Measurements from ENCODE around the gene GNAT2.

Gene GNAT2

DNA sequence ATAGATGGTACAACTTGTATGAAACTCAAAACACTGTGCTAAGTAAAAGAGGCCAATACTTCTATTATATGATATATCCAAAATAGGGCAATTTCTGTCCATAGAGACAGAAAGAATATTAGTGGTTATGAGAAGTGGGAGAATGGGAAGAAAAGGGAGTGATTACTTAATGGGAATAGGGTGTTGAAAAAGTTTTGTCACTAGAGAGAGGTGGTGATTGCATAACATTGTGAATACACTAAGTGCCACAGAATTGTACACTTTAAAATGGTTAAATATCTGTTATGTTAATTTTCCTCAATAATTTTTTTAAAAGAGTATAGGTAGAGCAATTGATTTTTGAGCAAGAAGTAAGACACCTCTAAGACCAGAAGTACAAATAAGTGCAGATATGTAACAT is 29.7 kb downstream of the GNAT2 start:
- peaks cover 3% of the 10 kb centered on the region; the same call in 1 of the 2 replicates for H3F3A ChIP-seq (ENCODE audit: insufficient read depth, low read length)
- TF ChIP-seq, protein P1, sequence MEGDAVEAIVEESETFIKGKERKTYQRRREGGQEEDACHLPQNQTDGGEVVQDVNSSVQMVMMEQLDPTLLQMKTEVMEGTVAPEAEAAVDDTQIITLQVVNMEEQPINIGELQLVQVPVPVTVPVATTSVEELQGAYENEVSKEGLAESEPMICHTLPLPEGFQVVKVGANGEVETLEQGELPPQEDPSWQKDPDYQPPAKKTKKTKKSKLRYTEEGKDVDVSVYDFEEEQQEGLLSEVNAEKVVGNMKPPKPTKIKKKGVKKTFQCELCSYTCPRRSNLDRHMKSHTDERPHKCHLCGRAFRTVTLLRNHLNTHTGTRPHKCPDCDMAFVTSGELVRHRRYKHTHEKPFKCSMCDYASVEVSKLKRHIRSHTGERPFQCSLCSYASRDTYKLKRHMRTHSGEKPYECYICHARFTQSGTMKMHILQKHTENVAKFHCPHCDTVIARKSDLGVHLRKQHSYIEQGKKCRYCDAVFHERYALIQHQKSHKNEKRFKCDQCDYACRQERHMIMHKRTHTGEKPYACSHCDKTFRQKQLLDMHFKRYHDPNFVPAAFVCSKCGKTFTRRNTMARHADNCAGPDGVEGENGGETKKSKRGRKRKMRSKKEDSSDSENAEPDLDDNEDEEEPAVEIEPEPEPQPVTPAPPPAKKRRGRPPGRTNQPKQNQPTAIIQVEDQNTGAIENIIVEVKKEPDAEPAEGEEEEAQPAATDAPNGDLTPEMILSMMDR (IDR thresholded peaks at IDR 0.05; ENCODE audit: low read length): no peak
- TF ChIP-seq EZH2 (IDR thresholded peaks at IDR 0.05; ENCODE audit: borderline replicate concordance, low read length): no peak
- no peaks in the 10 kb centered on the region for H3K79me2 ChIP-seq (ENCODE audit: insufficient read depth, low read length)
- no peak overlapping the region for H3K4me3 ChIP-seq (ENCODE audit: low read depth, low read length, poor library complexity, severe bottlenecking)
- H3K36me3 ChIP-seq (ENCODE audit: insufficient read depth, low read length): peaks cover 82% of the 10 kb centered on the region
- H3K9me3 ChIP-seq (ENCODE audit: low read length): no peaks in the 10 kb centered on the region
- H3K4me2 ChIP-seq (ENCODE audit: low read length): no peak overlapping the region
- no peak overlapping the region for H3K9ac ChIP-seq (ENCODE audit: low read length)
- H3K27me3 ChIP-seq (ENCODE audit: insufficient read depth, low read length): no peaks in the 10 kb centered on the region
- H3K9me2 ChIP-seq (ENCODE audit: low read depth, low read length): no peaks in the 10 kb centered on the region
- no peak overlapping the region for H2AFZ ChIP-seq (ENCODE audit: low read length)
- no peaks in the 10 kb centered on the region for H3K4me1 ChIP-seq (ENCODE audit: insufficient read depth, low read length, severe bottlenecking)
- H3K27ac ChIP-seq (ENCODE audit: low read depth, low read length, poor library complexity, severe bottlenecking): no peak overlapping the region
- H4K20me1 ChIP-seq (ENCODE audit: insufficient read depth, low read length): no peaks in the 10 kb centered on the region

DNA sequence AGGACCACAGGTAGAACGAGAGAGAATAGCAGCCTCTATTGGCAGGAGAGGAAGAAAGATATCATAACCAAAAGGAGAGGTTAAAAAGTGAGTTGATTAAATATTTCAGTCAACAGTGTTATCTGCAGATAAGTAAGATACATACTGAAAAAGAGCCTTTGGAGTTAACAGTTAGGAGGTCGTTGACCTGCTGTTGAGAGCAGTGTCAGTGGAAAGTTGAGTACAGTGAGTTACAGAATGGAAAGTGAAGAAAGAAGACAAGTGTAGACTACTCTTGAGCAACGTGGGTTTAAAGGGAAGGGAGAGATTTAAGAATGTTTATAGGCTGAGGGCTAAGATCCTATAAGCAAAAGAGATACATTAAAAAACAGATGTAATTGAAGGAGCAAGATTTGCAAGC is 30.2 kb downstream of the GNAT2 start:
- no peaks in the 10 kb centered on the region for H3K4me1 ChIP-seq (ENCODE audit: insufficient read depth, low read length, severe bottlenecking)
- no peak overlapping the region for H3K4me3 ChIP-seq (ENCODE audit: low read depth, low read length, poor library complexity, severe bottlenecking)
- H3K27me3 ChIP-seq (ENCODE audit: insufficient read depth, low read length): no peaks in the 10 kb centered on the region
- no peak overlapping the region for H3K9ac ChIP-seq (ENCODE audit: low read length)
- H2AFZ ChIP-seq (ENCODE audit: low read length): no peak overlapping the region
- no peaks in the 10 kb centered on the region for H3K79me2 ChIP-seq (ENCODE audit: insufficient read depth, low read length)
- H3K9me3 ChIP-seq (ENCODE audit: low read length): no peaks in the 10 kb centered on the region
- H3K4me2 ChIP-seq (ENCODE audit: low read length): no peak overlapping the region
- TF ChIP-seq, protein P1 (IDR thresholded peaks at IDR 0.05; ENCODE audit: low read length): no peak
- TF ChIP-seq EZH2 (IDR thresholded peaks at IDR 0.05; ENCODE audit: borderline replicate concordance, low read length): no peak
- H3K36me3 ChIP-seq (ENCODE audit: insufficient read depth, low read length): peaks cover 84% of the 10 kb centered on the region
- peaks cover 3% of the 10 kb centered on the region; the same call in 1 of the 2 replicates for H3F3A ChIP-seq (ENCODE audit: insufficient read depth, low read length)
- H3K9me2 ChIP-seq (ENCODE audit: low read depth, low read length): no peaks in the 10 kb centered on the region
- no peaks in the 10 kb centered on the region for H4K20me1 ChIP-seq (ENCODE audit: insufficient read depth, low read length)
- no peak overlapping the region for H3K27ac ChIP-seq (ENCODE audit: low read depth, low read length, poor library complexity, severe bottlenecking)

DNA sequence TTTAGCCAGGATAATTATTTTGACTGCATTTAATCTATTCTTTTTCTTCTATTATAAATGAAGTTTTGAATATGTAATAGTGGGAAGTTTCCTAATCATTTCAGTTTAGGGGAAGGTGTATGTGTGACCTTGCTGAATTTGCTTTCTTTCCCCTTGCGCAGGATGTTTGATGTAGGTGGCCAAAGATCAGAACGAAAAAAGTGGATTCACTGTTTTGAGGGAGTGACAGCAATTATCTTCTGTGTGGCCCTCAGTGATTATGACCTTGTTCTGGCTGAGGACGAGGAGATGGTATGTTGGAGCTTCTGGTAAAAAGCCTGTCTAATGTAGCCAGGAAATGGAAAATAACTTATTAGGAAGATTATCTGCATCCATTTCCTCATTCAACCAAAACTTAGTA is 33.4 kb downstream of the GNAT2 start:
- no peaks in the 10 kb centered on the region for H4K20me1 ChIP-seq (ENCODE audit: insufficient read depth, low read length)
- H3K9me2 ChIP-seq (ENCODE audit: low read depth, low read length): no peaks in the 10 kb centered on the region
- TF ChIP-seq EZH2 (IDR thresholded peaks at IDR 0.05; ENCODE audit: borderline replicate concordance, low read length): no peak
- TF ChIP-seq, protein P1 (IDR thresholded peaks at IDR 0.05; ENCODE audit: low read length): no peak
- no peaks in the 10 kb centered on the region for H3K79me2 ChIP-seq (ENCODE audit: insufficient read depth, low read length)
- peaks cover 81% of the 10 kb centered on the region for H3K36me3 ChIP-seq (ENCODE audit: insufficient read depth, low read length)
- H3K4me1 ChIP-seq (ENCODE audit: insufficient read depth, low read length, severe bottlenecking): no peaks in the 10 kb centered on the region
- H3K27me3 ChIP-seq (ENCODE audit: insufficient read depth, low read length): no peaks in the 10 kb centered on the region
- H2AFZ ChIP-seq (ENCODE audit: low read length): no peak overlapping the region
- no peak overlapping the region for H3K27ac ChIP-seq (ENCODE audit: low read depth, low read length, poor library complexity, severe bottlenecking)
- H3F3A ChIP-seq (ENCODE audit: insufficient read depth, low read length): no peaks in the 10 kb centered on the region
- H3K4me2 ChIP-seq (ENCODE audit: low read length): no peak overlapping the region
- no peak overlapping the region for H3K9ac ChIP-seq (ENCODE audit: low read length)
- H3K9me3 ChIP-seq (ENCODE audit: low read length): no peaks in the 10 kb centered on the region
- H3K4me3 ChIP-seq (ENCODE audit: low read depth, low read length, poor library complexity, severe bottlenecking): no peak overlapping the region
